ENCODE results near the gene RMDN3.

The RMDN3 gene

DNA sequence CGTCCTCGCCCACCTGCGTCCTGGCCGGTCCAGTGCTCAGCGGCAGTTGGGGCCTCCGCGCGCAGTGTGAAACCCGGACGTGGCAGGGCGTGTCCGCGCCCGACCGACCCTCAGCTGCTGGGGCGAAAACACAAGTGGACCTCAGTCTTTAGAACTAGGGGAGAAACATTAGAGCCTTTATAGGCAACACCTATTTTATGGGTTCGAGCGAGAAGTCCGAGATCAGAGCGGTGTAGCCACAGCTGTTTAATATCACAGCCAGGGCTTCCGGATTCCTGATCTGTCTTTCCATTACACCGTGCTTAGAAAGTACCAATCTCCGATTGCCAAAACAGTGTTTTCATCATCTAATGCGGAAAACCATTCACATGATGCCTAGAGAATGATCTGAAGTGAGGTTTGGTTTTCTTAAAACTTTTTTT lies 59.6 kb downstream of the RMDN3 start:
- in situ Hi-C loops (cut with HindIII; ENCODE audit: low sequenced_read_pairs), result no loop called here

DNA sequence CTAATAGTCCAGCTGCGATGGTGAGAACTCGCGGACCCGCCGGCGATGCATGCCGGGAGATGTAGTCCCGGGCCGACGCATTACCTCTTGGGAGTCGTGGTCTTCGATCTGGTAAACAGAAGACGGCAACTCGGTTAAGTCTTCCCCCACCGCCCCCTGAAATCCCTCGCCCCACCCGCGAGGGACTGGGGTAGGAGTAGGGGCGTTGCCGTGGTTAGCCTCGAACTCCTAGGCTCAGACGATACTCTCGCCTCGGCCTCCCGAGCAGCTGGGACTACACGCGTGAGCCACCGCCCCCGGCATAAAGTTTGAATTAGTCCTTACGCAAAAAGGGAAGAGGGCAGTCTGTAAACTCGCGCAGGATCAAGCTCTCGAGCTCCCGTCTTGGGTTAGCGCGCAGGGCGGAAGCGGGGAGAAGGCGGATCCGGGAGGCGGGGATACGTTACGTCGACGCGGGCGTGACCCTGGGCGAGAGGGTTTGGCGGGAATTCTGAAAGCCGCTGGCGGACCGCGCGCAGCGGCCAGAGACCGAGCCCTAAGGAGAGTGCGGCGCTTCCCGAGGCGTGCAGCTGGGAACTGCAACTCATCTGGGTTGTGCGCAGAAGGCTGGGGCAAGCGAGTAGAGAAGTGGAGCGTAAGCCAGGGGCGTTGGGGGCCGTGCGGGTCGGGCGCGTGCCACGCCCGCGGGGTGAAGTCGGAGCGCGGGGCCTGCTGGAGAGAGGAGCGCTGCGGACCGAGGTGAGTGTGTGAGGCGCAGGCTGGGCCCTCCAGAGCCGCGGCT lies 60.2 kb downstream of the RMDN3 start, which contains the start of gene RAD51:
Gene RAD51, plus strand, starts transcription at position 487 of the 781 bp plus-strand sequence. CDS start 3,585 bp downstream, outside the sequence.
- in situ Hi-C loops (cut with HindIII; ENCODE audit: low sequenced_read_pairs), result no loop called here

DNA sequence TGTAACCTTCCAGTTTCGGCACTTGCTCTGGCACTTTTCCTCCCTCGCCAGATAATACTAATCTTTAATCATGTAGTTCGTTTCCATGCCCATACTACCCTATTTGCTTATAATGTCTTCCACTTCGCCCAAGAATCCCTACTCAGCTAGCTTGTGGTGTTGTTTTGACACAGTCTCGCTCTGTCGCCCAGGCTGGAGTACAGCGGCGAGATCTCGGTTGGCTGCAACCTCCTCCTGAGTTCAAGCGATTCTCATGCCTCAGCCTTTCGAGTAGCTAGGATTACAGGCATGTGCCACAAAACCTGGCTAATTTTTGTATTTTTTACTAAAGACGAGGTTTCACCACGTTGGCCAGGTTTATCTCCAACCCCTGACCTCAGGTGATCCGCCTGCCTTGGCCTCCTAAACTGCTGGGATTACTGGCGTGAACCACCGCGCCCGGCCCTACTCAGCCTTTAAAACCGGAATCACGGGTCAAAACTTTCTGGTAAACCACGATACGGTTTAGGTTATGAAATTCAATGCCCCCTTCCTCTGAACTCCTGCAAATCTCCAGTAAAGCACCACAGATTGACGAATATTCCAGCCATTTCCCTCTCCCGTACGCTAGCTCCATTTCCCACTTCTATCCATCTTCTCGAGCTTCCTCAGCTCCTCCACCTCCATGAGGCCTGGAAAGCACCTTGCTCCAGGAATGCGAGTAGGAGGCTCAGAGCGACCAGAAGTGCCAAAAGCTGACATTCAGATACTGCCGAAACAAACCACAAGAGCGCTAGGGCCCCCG lies 61.0 kb downstream of the RMDN3 start:
- in situ Hi-C loops (cut with HindIII; ENCODE audit: low sequenced_read_pairs), result no loop called here

DNA sequence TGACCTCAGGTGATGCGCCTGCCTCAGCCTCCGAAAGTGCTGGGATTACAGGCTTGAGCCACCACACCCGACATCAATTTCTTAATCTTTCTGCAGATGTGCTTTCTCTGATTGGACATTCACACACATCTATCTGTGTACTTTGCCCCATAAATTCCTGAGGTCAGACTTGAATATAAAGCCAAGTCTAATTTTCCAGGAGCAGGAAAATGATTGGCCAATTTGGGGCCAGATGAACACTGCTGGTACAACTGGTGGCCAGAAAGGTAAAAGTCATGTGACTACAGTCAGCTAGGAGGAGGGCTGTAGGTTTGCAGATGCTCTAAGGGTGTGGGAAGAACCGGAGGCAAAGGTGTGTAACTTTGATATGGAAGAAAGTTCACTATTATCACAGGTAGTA lies 63.3 kb downstream of the RMDN3 start:
- in situ Hi-C loops (cut with HindIII; ENCODE audit: low sequenced_read_pairs), result no loop called here

DNA sequence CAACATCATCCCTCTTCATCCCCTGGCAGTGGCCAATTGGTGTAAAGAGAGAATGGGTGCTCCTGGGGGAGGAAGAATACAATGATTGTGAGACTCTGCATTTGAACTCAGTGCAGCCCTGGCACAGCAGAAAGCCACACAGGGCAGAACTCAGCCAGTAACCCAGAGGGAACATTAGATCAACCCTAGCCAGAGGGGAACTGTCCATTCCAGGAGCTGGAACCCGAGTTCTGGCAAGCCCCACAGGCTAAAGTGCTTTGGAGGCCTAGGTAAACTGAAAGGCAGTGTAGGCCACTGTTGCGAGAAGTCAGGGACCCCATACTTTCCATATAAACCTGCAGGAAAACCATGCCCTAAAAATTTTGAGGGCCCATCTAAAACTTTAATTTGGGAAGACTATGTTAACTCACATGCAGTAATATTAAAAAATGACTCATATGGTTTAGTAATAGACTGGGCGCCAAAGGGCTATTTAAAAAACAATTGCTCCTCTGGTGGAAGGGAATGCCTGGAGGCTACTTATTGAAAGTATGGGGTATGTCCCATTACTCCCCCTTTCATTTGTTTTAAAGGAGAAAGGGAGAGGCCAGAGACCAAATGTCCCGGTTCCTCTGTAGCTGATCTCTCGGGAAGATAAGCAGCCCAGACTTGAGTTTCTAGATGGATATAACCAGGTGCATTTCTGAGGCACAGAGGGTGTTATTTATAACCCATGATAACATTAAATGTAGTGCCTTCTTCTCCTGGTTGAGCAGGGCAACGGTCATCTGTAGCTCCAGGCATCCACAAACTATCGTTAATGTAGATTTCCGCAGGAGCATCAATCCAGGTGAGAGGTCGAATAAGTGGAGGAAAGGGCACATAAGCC lies 65.9 kb downstream of the RMDN3 start:
- in situ Hi-C loops (cut with HindIII; ENCODE audit: low sequenced_read_pairs), result no loop called here
